Germinal center (tissue), 1 donor: Measurements from ENCODE around the gene MCHR1.
A peak's percentile ranks its signal among the peaks of the same experiment; 100 is the strongest.
"Not testable (repeated sequence)": the region's sequence is repeated elsewhere in the genome, so short reads cannot be mapped to it uniquely, and the experiment has no call there.

ENCODE experiments used
- DNase-seq: peaks from one replicate; pipeline ENCODE4 v3.0.0; 2012; ENCODE audit warnings: mixed read lengths, low spot score

MCHR1 gene

DNA sequence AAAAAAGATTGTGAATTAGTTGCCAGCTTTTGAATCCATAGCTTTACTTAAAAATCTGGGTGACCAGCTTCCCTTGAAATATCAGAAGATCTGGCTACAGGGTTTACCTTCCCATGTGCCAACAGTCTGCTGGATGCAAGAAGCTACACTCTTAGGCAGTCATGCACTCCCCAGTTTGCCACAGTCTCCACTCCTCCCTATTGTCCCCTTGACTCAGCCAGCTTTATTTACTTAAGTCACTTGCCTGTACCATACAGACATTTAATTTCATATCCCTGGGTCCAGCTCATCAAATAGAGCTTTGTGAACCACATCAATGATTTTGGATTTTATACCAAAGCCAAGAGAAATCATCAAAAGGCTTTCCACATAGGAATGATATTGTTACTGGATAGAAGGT, 12.2 kb downstream of the MCHR1 start:
- no peak for DNase-seq

GRCh38 chr22:40694411-40694810, 15.1 kb downstream of the MCHR1 start:
- no peak for DNase-seq

- no peak for DNase-seq
Observed at GRCh38 chr22:40701274-40701673, 22.0 kb downstream of the MCHR1 start.

DNA sequence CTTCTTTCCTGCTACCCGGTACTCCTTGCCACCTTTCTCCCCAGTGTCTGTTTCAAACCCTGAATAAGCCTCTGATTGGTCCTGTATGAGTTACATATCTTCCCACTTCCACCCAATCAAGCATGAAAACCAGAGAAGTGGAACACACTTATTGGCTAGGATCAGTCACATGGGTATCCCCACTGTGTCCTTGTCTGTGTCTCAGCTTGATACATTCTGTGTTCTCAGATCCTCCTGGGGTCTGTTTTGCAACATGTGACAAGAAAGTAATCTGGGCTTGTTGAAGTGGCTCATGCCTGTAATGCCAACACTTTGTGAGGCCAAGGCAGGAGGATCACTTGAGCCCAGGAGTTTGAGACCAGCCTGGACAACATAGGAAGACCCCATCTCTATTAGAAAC, 23.9 kb downstream of the MCHR1 start:
- DNase-seq = no peak

GRCh38 chr22:40703736-40704135, 24.5 kb downstream of the MCHR1 start:
- no peak for DNase-seq

DNA sequence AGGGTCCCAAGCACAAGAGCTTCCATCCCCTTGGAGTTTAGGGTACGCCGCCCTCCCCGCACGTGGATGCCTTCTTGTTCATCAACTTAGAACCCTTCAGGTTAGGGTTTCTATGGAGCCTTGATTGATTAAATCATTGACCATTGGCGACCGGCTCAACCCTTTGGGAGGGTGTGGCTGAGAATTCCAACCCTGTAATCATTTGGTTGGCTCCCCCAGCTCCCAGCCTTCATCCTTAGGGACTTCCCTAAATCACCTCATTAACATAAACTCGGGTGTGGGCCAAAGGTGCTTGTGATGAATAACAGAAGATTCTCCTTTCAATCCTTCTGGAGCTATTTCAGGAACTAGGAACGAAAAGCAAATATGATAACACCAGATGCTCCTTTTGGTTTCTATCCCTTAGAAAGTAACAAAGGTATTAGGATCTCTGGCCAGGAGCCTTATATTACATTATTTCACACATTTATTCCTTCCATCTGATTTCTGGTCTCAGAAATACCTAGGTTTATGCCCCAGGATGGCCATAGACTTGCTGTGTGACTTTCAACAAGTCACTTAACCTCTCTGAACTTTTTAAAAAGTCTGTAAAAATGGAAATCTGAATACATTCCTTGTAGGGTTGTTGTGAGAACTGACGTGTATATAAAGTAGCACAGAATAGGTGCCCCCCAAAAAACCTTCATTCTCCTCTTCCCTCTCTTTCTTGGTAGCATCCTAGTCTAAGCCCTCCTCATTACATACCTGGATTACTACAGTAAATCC, 26.8 kb downstream of the MCHR1 start:
- DNase-seq = no peak

DNA sequence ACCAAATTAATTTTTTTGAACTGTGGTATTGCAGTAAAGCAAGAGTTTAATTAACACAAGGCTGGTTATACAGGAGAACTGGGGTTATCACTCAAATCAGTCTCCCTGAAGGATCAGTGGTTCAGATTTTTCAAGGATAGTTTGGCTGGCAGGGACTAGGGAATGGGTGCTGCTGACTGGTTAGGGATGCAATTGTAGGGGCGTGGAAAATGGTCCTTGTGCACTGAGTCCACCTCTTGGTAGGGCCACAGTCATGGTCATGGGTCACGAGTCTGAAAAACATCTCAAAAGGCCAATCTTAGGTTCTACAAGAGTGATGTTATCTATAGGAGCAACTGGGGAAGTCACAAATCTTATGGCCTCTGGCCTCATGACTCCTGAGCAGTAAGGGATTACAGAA, 27.9 kb downstream of the MCHR1 start:
- DNase-seq = no peak

DNA sequence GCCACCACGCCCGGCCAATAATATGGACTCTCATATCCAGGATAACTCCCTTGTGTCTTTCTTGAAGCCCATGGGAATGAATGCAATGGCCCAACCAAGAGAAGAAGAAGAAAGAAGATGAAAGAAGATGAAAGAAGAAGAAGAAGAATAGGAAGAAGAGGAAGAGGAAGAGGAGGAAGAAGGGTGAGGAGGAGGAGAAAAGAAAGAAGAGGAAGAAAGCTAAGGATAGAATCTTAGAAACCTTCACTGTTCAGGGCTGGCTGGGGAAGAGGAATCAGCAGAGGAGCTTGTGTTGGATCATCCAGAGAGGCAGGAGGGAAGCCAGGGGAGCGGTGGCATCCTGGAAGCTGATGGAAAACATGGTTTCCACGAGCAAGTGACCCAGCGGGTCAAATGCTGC, 28.9 kb downstream of the MCHR1 start:
- no peak for DNase-seq

GRCh38 chr22:40709752-40710413, 30.6 kb downstream of the MCHR1 start:
- DNase-seq = no peak

- no peak for DNase-seq
Observed at GRCh38 chr22:40712311-40712710, 33.0 kb downstream of the MCHR1 start.

GRCh38 chr22:40714499-40715337, 35.4 kb downstream of the MCHR1 start:
- no peak for DNase-seq

DNA sequence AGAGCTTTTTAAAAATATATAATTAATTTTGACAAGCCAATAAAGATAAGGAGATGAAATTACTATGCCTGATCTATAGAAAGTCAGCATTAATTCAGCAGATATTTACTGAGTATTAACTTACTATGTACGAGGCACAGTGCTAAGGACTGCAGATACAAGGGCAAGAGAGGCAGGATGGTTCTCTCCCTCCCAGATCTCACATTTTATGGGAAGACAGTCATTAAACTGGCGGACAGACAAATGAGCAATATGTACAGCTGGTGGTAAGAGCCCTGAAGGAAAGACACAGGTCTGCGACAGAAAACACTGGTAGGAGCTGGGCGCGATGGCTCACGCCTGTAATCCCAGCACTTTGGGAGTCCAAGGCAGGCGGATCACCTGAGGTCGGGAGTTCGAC, 36.8 kb downstream of the MCHR1 start:
- no peak for DNase-seq

DNA sequence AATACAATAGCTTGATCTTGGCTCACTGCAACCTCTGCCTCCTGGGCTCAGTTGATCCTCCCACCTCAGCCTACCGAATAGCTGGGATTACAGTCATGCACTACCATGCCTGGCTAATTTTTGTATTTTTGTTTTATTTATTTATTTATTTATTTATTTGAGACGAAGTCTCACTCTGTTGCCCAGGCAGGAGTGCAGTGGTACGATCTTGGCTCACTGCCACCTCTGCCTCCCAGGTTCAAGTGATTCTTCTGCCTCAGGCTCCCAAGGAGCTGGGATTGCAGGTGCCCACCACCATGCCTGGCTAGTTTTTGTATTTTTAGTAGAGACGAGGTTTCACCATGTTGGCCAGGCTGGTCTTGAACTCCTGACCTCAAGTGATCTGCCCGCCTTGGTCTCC, 38.4 kb downstream of the MCHR1 start:
- not testable (repeated sequence) for DNase-seq

- no peak for DNase-seq
Observed at GRCh38 chr22:40718250-40719204, 39.2 kb downstream of the MCHR1 start.

DNA sequence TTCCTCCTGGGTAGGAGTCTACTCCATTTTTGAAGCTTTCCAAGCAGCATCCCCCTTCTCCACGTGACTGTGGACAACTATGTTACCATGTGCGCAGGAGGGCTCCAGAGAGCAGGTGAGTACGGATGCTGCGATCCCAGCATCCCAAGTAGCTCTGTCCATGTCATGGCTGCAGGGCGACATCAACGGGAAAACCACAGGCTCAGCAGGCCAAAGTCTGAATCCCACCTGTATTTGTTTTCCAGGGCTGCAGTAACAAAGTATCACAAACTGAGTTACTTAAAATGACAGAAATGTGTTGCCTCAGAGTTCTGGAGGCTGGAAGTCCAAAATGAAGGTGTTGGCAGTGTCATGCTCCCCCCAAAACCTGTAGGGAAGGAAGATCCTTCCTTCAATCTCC, 40.3 kb downstream of the MCHR1 start:
- no peak for DNase-seq

DNA sequence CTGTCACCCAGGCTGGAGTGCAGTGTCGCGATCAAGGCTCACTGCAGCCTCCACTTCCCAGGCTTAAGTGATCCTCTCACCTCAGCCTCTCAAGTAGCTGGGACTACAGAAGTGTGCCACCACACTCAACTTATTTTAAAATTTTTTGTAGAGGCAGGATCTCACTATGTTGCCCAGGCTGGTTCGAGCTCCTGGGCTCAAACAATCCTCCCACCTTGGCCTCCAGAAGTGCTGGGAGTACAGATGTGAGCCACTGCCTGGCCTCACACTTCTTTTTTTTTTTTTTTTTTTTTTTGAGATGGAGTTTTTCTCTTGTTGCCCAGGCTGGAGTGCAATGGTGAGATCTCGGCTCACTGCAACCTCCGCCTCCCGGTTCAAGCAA, 40.9 kb downstream of the MCHR1 start:
- DNase-seq = not testable (repeated sequence)

DNA sequence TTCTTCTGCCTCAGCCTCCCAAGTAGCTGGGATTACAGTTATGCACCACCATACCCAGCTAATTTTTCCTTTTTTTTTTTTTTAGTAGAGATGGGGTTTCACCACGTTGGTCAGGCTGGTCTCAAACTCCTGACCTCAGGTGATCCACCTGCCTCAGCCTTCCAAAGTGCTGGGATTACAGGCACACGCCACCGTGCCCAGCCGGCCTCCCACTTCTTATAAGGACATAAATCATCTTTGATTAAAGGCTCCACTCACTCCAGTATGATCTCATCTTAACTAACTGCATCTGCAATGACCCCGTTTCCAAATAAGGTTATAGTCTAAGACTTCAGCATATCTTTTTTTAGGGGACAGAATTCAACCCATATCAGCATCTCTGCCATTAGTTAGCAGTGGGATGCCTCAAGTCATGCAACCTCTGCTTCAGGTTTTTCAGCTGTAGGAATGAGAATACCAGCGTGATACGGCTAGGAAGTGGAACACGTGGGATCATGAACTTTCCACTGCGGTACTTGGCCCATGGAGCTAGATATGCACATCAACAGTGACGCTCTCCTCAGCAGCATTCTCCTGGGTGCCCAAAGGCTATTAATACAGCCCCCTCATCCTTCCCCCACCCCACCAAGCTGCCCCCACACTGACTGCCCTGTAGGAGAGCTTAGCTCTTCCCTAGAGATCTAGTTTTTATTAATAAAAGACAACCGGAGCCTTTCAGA, 41.4 kb downstream of the MCHR1 start:
- DNase-seq = no peak

- DNase-seq = no peak
Observed at GRCh38 chr22:40721266-40721665, 42.0 kb downstream of the MCHR1 start.

GRCh38 chr22:40723396-40723933, 44.2 kb downstream of the MCHR1 start:
- no peak for DNase-seq

DNA sequence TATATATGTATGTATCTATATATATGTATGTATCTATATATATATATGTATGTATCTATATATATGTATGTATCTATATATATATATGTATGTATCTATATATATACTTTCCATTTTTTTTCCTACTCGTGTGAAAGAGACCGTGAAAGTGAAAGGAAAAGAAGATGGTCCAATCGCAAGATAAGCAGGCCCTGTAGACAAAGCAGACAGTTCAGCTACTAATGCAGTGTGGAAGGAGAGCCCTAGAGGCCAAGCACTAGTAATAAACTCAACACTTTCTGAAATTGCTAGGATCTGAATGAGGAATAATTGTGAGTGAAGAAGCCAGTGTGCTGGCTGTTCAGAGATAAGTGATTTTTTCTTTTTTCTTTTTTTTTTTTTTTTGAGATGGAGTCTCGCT, 47.2 kb downstream of the MCHR1 start:
- DNase-seq = peak; percentile 22
